ENCODE measurements around the gene NCBP3. TPM values are rescaled to one million over a fixed set of nuclear protein-coding genes. Genes with fewer than 3 reads are reported as not detected.

NCBP3 gene
- total RNA-seq, 4 donors from 2014 or later = 17.3 to 31.5 (median 21.3) TPM

DNA sequence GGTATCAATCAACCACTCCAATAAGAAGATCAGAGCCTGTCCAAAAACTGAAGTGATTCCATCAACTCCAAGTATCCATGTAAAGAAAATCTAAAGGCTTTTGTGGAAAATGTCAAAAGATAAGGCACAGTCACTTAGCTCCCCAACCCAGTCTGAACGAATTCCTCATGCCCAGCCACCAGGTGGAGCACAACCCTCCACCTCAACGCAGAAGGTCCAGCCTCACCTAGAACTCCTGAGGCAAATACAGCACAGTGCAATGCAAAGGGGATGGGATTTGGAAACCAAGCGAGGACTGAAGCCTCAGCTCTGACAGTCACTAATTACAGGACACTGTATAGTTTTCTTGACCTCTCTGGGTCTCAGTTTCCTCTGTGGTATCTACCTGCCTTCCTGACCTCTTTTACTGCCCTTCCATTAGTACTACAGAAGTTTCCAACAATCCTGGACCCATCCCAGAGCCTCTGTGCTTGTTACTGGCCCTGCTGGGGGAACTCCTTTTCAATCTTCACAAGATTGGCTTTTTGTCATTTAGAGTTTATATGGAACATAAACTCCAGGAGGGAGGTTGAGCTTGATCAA, 2.0 kb downstream of the NCBP3 start:
- Histone ChIP-seq H3K27ac (no peak overlapping the region), H3K27me3 (no peaks in the 10 kb centered on the region), H3K9me3 (no peaks in the 10 kb centered on the region), H3K4me3 (no peak overlapping the region), H3K4me1 (peaks cover 0 to 26% (median 9%) of the 10 kb centered on the region in 4 donors), H3K36me3 (peaks cover 0 to 47% (median 13%) of the 10 kb centered on the region in 3 donors)
- no peak for DNase-seq (ENCODE audit: low spot score in 2 of 2)
- TF ChIP-seq EP300 (IDR thresholded peaks at IDR 0.05) (no peak), POLR2A (IDR thresholded peaks at IDR 0.05) (no peak)
- TF ChIP-seq, protein P1, sequence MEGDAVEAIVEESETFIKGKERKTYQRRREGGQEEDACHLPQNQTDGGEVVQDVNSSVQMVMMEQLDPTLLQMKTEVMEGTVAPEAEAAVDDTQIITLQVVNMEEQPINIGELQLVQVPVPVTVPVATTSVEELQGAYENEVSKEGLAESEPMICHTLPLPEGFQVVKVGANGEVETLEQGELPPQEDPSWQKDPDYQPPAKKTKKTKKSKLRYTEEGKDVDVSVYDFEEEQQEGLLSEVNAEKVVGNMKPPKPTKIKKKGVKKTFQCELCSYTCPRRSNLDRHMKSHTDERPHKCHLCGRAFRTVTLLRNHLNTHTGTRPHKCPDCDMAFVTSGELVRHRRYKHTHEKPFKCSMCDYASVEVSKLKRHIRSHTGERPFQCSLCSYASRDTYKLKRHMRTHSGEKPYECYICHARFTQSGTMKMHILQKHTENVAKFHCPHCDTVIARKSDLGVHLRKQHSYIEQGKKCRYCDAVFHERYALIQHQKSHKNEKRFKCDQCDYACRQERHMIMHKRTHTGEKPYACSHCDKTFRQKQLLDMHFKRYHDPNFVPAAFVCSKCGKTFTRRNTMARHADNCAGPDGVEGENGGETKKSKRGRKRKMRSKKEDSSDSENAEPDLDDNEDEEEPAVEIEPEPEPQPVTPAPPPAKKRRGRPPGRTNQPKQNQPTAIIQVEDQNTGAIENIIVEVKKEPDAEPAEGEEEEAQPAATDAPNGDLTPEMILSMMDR (IDR thresholded peaks at IDR 0.05) = peak in 3 of 5 experiments; percentile 7 to 27 (median 26)
- 35 to 43% methylated on average over 3 of the region's 3 CpGs for WGBS, 2 donors

DNA sequence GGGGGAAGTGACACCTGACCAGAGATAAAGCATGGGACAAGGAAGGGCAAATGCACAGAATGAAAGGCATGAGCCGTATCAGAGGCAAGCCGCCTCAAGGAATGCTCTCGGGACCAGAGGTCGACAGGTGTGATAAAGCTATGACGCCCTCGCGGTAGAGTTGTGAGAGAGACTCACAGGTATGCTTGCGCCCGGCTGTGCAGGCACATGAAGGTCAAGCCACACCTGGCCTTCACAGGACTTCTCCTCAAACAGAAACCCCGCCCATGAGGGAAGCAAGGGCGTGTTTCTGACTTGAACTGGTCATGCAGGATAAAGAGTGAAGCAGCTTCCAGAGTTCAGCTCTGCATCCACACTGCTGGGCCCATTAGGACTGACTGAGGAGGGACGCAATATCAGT, 7.8 kb downstream of the NCBP3 start:
- Histone ChIP-seq H3K4me3 (no peak overlapping the region), H3K36me3 (peaks cover 0 to 73% (median 17%) of the 10 kb centered on the region in 3 donors), H3K27me3 (no peaks in the 10 kb centered on the region), H3K27ac (no peak overlapping the region), H3K9me3 (no peaks in the 10 kb centered on the region), H3K4me1 (peaks cover 0 to 18% (median 0%) of the 10 kb centered on the region in 4 donors)
- no peak for DNase-seq (ENCODE audit: low spot score in 2 of 2)
- WGBS, 2 donors = 90% methylated on average over 12 of the region's 12 CpGs
- no peak for TF ChIP-seq POLR2A (IDR thresholded peaks at IDR 0.05)
- TF ChIP-seq EP300 (IDR thresholded peaks at IDR 0.05) = no peak
- TF ChIP-seq, protein P1 (IDR thresholded peaks at IDR 0.05) = no peak

DNA sequence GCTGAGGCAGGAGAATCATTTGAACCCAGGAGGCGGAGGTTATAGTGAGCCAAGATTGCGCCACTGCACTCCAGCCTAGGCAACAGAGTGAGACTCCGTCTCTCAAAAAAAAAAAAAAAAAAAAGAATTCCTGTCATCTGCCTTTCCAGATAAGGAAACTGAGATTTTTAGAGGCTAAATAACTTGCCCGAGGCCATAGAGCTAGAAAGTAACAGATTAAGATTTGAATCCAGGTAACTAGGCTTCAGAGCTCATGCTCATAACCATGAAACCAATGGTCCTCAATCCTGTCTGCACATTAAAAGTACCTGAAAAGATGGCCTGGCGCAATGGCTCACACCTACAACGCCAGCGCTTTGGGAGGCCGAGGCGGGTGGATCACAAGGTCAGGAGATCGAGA, 9.5 kb downstream of the NCBP3 start:
- peaks cover 0 to 62% (median 10%) of the 10 kb centered on the region in 3 donors for H3K36me3 ChIP-seq
- 94 to 97% methylated on average over 10 of the region's 10 CpGs for WGBS, 2 donors
- H3K9me3 ChIP-seq = no peaks in the 10 kb centered on the region

DNA sequence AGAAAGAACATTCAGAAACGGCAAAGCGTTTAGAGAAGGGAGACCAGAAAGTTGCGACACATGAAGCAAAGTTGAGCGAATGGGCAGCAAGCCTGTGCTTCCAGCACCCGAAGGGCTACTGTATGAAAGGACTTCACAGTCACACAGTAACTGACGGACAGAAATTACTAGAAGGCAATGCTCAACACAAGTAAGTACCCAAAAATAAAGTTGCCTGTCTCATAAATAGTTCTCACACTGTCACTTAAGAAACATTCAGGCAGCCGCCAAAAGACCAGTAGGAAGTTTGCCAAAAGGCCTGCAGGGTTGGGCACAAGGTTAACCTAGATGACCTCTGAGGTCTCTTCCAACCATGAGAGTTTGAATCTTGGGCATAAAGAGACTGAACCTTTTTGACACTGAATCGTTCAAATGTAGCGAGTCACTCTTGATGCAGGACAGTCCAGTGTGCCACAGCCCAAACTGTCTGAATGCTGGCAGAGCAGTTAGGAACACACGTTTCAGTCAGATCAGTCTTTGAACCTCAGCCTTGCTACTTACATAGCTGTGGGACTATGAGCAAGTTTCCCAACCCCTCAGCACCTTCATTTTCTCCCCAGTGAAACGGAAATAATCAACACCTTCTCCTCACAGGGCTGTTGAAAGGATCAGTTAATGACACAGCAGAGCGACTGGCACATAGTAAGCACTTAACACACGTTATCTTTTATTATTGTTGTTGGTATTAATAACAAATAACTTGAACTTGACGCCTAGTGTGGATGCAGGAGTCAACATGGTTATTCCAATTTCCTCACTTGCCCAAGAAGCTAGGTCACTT, 10.4 kb downstream of the NCBP3 start:
- peaks cover 0 to 18% (median 0%) of the 10 kb centered on the region in 4 donors for H3K4me1 ChIP-seq
- DNase-seq (ENCODE audit: low spot score in 2 of 2) = no peak
- H3K9me3 ChIP-seq = no peaks in the 10 kb centered on the region
- no peaks in the 10 kb centered on the region for H3K27me3 ChIP-seq
- WGBS, 2 donors = 62 to 67% methylated on average over 14 of the region's 14 CpGs
- H3K4me3 ChIP-seq = no peak overlapping the region
- no peak for TF ChIP-seq EP300 (IDR thresholded peaks at IDR 0.05)
- TF ChIP-seq, protein P1 (IDR thresholded peaks at IDR 0.05) = no peak
- no peak for TF ChIP-seq POLR2A (IDR thresholded peaks at IDR 0.05)
- H3K36me3 ChIP-seq = peaks cover 0 to 54% (median 10%) of the 10 kb centered on the region in 3 donors
- H3K27ac ChIP-seq = no peak overlapping the region

More for the DNA sequence above, 9.5 kb downstream of the NCBP3 start:
- Histone ChIP-seq H3K4me1 (peaks cover 0 to 18% (median 0%) of the 10 kb centered on the region in 4 donors), H3K4me3 (no peak overlapping the region), H3K27me3 (no peaks in the 10 kb centered on the region), H3K27ac (no peak overlapping the region)
- DNase-seq (ENCODE audit: low spot score in 2 of 2) = no peak
- TF ChIP-seq POLR2A (IDR thresholded peaks at IDR 0.05) (no peak), EP300 (IDR thresholded peaks at IDR 0.05) (no peak)
- TF ChIP-seq, protein P1 (IDR thresholded peaks at IDR 0.05) = no peak

DNA sequence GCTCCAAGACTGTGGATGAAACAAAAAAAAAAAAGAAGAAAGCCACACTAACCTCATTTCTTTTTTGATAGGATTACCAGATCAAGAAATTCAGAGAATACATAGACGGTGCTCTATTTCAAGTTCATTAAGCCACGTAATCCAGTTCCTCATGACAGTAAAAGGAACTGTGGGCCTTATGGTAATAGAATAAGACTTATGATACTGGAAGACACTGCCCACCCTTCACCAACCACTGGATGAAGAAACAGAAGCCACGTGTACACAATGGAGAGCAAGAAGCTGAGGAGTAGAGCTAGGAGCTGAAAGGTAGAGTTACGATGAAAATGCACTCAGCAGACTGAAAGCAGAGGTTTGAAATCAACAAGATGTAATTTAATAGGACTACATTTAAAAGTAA, 11.2 kb downstream of the NCBP3 start:
- Histone ChIP-seq H3K4me1 (peaks cover 0 to 18% (median 0%) of the 10 kb centered on the region in 4 donors), H3K4me3 (no peak overlapping the region), H3K36me3 (peaks cover 0 to 46% (median 8%) of the 10 kb centered on the region in 3 donors), H3K27ac (no peak overlapping the region), H3K27me3 (no peaks in the 10 kb centered on the region), H3K9me3 (no peaks in the 10 kb centered on the region)
- 80 to 85% methylated on average over 4 of the region's 4 CpGs for WGBS, 2 donors
- no peak for DNase-seq (ENCODE audit: low spot score in 2 of 2)
- TF ChIP-seq, protein P1 (IDR thresholded peaks at IDR 0.05) = no peak
- TF ChIP-seq EP300 (IDR thresholded peaks at IDR 0.05) (no peak), POLR2A (IDR thresholded peaks at IDR 0.05) (no peak)

All from tibial nerve (tissue), 4 donors.